Upper lobe of right lung (tissue), 1 donor: ENCODE measurements around the gene HERC3. TPM values are rescaled to one million over a fixed set of nuclear protein-coding genes. Genes with fewer than 3 reads are reported as not detected.

ENCODE experiments used
- ATAC-seq: fragments of 200-7000 bp; cut with Tn5 transposase; one replicate; pipeline ENCODE4 v1.9.1; 2020; ENCODE audit warnings: mild to moderate bottlenecking, moderate library complexity
- DNase-seq: peaks from one replicate; pipeline ENCODE4 v3.0.0-alpha.2; 2020
- H3K27ac ChIP-seq: fragments of 200-600 bp; one replicate; pipeline ENCODE4 v1.8.0; 2022
- H3K27me3 ChIP-seq: fragments of 200-600 bp; one replicate; pipeline ENCODE4 v1.8.0; 2022; ENCODE audit warnings: mild to moderate bottlenecking
- H3K36me3 ChIP-seq: fragments of 200-600 bp; one replicate; pipeline ENCODE4 v1.8.0; 2022
- H3K4me1 ChIP-seq: fragments of 200-600 bp; one replicate; pipeline ENCODE4 v1.8.0; 2022
- H3K4me3 ChIP-seq: fragments of 200-600 bp; one replicate; pipeline ENCODE4 v1.8.0; 2022; ENCODE audit warnings: mild to moderate bottlenecking
- H3K9me3 ChIP-seq: fragments of 200-600 bp; one replicate; pipeline ENCODE4 v1.8.0; 2022
- CTCF ChIP-seq: fragments of 200-600 bp; IDR thresholded peaks from one replicate; pipeline ENCODE4 v1.8.0; 2022; ENCODE audit warnings: antibody characterized with exemption
- intact Hi-C: fragments of 100-400 bp; cut with DNase I; formaldehyde crosslinking; loops from one replicate; pipeline ENCODE4 v1.11.0; 2022
- total RNA-seq: library from RNA; stranded (reverse); fragmentation: NEBNext Ultra II Directional; extraction: Animal tissue kit (Norgen Biotek cat#: 25700); gene quantifications from one replicate; pipeline ENCODE4 v1.2.1, GENCODE V29; 2021
- donor health status: DM: no; HTN: yes; CAD: no; lungs with severe emphysema.

HERC3 gene
- total RNA-seq, 1 donor from 2014 or later, result 50.0 TPM

DNA sequence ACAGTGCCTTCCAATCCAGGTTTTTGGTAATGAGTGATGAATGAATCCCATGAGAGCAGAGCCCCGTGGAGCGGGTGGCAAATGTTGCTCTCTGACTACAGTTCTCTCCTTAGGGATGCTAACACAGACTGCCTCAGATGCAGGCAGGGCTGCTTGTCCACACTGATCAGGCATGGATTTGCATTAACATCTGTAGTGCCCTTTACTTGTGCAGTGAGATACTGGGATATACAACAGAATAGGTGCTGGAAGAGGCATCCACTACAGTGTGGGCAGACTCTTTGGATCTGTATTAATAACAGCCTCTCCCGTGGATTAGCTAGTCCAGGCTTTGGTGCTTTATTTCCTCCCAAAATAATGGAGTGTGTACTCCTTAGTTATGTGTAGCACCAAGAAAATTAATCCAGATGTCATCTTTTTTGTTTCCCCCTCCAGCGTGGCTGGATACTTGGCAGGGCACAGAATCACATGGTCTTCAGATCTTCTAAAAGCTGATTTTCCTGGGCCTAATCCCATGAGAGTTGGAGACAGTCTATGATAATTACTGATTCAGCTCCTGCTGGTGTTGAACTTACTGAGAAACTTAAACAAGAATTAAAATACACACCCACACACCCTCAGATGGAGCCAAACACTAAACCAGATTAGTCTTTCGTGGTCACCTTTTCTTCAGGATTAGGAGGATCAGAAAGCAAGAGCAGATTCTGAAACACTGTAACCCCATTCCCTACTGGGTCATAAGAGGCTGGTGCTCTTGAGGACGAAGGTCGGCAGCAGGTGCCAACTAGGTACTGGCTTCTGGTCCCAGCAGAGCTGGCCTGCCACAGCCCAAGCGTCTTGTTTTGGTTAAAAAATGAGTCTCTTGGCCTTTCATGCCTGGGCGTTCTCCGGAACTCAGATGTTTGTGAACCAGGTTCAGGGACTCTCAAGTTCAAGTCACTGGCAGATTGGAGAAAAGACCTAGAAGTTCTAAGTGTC is 128.5 kb downstream of the HERC3 start:
- ATAC-seq (peak; percentile 32), DNase-seq (no peak)
- no peak overlapping the region for H3K27ac ChIP-seq
- peaks cover 20% of the 10 kb centered on the region for H3K36me3 ChIP-seq
- H3K9me3 ChIP-seq, result no peaks in the 10 kb centered on the region
- intact Hi-C loops, result no loop called here
- H3K4me3 ChIP-seq, result no peak overlapping the region
- no peaks in the 10 kb centered on the region for H3K4me1 ChIP-seq
- no peak for TF ChIP-seq CTCF
- no peaks in the 10 kb centered on the region for H3K27me3 ChIP-seq

- intact Hi-C loops, result no loop called here
- DNase-seq, result no peak
- Histone ChIP-seq H3K9me3 (no peaks in the 10 kb centered on the region), H3K27ac (no peak overlapping the region), H3K4me3 (no peak overlapping the region), H3K4me1 (no peaks in the 10 kb centered on the region), H3K36me3 (peaks cover 35% of the 10 kb centered on the region), H3K27me3 (no peaks in the 10 kb centered on the region)
- no peak for ATAC-seq
- no peak for TF ChIP-seq CTCF
Measured at GRCh38 chr4:88722276-88722780, 130.0 kb downstream of the HERC3 start.

DNA sequence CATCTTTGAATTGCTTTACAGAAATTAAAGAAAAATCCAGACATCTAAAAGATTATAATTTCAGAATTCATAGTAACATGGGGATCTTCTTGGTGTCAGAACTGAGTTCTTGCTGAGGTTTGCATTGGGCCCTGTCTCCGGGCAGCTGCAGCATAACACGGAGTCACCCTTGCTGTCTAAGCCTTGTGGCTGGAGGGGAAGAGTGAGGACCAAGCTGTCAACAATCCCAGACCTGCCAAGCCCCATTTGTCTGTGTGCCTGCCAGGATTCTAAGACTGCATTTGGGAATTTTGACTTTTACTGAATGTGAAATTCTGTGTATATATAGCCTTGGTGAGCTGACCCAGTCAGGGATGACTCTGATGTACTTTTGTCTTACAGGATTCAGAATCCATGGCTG is 130.5 kb downstream of the HERC3 start:
- no peaks in the 10 kb centered on the region for H3K9me3 ChIP-seq
- no peak for TF ChIP-seq CTCF

DNA sequence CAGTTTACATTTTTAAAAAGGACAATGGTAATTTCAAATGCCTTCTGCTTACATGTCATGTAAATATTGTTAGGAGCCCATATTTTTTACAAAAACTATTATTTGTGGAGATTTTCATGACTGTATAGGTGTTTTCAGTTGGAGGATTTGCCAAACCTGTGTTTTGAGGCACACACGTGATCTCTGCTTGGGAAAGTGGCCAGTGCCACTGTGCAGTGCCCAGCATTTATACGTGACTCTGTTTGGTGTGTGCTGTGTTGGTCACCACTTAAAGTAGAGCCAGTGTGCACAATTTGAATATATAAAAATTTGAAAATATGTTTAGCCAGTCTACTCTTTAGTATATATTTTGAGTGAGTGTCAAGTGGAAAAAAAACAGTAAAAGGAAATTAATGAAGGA is 132.1 kb downstream of the HERC3 start:
- no peak for DNase-seq
- Histone ChIP-seq H3K9me3 (no peaks in the 10 kb centered on the region), H3K27me3 (no peaks in the 10 kb centered on the region), H3K4me3 (no peak overlapping the region), H3K36me3 (peaks cover 54% of the 10 kb centered on the region), H3K27ac (no peak overlapping the region), H3K4me1 (no peaks in the 10 kb centered on the region)
- intact Hi-C loops, result no loop called here
- TF ChIP-seq CTCF, result no peak
- no peak for ATAC-seq

More for the DNA sequence above, 130.5 kb downstream of the HERC3 start:
- no peaks in the 10 kb centered on the region for H3K4me1 ChIP-seq
- H3K36me3 ChIP-seq, result peaks cover 40% of the 10 kb centered on the region
- ATAC-seq (peak; percentile 53), DNase-seq (no peak)
- no peak overlapping the region for H3K4me3 ChIP-seq
- H3K27me3 ChIP-seq, result no peaks in the 10 kb centered on the region
- intact Hi-C loops, result no loop called here
- H3K27ac ChIP-seq, result no peak overlapping the region

GRCh38 chr4:88725143-88725542 is 132.9 kb downstream of the HERC3 start:
- TF ChIP-seq CTCF, result no peak
- H3K27me3 ChIP-seq, result no peaks in the 10 kb centered on the region
- H3K27ac ChIP-seq, result no peak overlapping the region
- DNase-seq, result no peak
- H3K36me3 ChIP-seq, result peaks cover 61% of the 10 kb centered on the region
- no peaks in the 10 kb centered on the region for H3K4me1 ChIP-seq
- intact Hi-C loops, result no loop called here
- no peaks in the 10 kb centered on the region for H3K9me3 ChIP-seq
- no peak for ATAC-seq
- no peak overlapping the region for H3K4me3 ChIP-seq
